Upper lobe of right lung (tissue), 1 donor: Measurements from ENCODE around the gene KCNG4. TPM values are rescaled to one million over a fixed set of nuclear protein-coding genes. Genes with fewer than 3 reads are reported as not detected.

ENCODE experiments used
- ATAC-seq: fragments of 200-7000 bp; cut with Tn5 transposase; one replicate; pipeline ENCODE4 v1.9.1; 2020; ENCODE audit warnings: mild to moderate bottlenecking, moderate library complexity
- DNase-seq: peaks from one replicate; pipeline ENCODE4 v3.0.0-alpha.2; 2020
- H3K27ac ChIP-seq: fragments of 200-600 bp; one replicate; pipeline ENCODE4 v1.8.0; 2022
- H3K27me3 ChIP-seq: fragments of 200-600 bp; one replicate; pipeline ENCODE4 v1.8.0; 2022; ENCODE audit warnings: mild to moderate bottlenecking
- H3K36me3 ChIP-seq: fragments of 200-600 bp; one replicate; pipeline ENCODE4 v1.8.0; 2022
- H3K4me1 ChIP-seq: fragments of 200-600 bp; one replicate; pipeline ENCODE4 v1.8.0; 2022
- H3K4me3 ChIP-seq: fragments of 200-600 bp; one replicate; pipeline ENCODE4 v1.8.0; 2022; ENCODE audit warnings: mild to moderate bottlenecking
- H3K9me3 ChIP-seq: fragments of 200-600 bp; one replicate; pipeline ENCODE4 v1.8.0; 2022
- intact Hi-C: fragments of 100-400 bp; cut with DNase I; formaldehyde crosslinking; loops from one replicate; pipeline ENCODE4 v1.11.0; 2022
- total RNA-seq: library from RNA; stranded (reverse); fragmentation: NEBNext Ultra II Directional; extraction: Animal tissue kit (Norgen Biotek cat#: 25700); gene quantifications from one replicate; pipeline ENCODE4 v1.2.1, GENCODE V29; 2021
- TF ChIP-seq, protein P1 (sequence below): fragments of 200-600 bp; IDR thresholded peaks from one replicate; pipeline ENCODE4 v1.8.0; 2022; ENCODE audit warnings: antibody characterized with exemption
- donor health status: DM: no; HTN: yes; CAD: no; lungs with severe emphysema.

Gene KCNG4
- total RNA-seq, 1 donor from 2014 or later, result not detected

DNA sequence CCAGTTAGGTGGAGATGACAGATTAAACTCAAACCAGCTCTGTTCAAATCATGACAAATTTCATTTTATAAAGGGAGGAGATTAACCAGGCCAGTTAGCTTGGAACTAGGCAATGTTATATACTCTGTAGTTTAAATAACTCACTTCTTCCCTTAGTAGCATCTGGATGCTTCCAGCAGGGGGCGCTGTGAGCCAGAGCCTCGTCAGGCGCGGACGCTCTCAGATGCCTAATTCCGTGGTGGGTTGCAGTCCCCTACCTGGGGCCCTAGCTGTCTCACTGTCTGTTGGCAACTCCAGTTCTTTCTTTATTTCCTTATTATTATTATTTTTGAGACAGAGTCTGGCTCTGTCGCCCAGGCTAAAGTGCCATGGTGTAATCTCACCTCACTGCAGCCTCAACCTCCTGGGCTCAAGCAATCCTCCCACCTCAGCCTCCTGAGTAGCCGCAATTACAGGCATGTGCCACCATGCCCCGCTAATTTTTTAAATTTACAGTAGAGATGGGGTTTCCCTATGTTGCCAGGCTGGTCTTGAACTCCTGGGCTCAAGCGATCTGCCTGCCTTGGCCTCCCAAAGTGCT is 37.5 kb upstream of the KCNG4 start:
- no peaks in the 10 kb centered on the region for H3K4me1 ChIP-seq
- intact Hi-C loops, result loop anchor here (10.0 kb wide), 1 partner anchor 207 kb away; no protein-coding TSS in a partner anchor
- H3K27ac ChIP-seq, result no peak overlapping the region

DNA sequence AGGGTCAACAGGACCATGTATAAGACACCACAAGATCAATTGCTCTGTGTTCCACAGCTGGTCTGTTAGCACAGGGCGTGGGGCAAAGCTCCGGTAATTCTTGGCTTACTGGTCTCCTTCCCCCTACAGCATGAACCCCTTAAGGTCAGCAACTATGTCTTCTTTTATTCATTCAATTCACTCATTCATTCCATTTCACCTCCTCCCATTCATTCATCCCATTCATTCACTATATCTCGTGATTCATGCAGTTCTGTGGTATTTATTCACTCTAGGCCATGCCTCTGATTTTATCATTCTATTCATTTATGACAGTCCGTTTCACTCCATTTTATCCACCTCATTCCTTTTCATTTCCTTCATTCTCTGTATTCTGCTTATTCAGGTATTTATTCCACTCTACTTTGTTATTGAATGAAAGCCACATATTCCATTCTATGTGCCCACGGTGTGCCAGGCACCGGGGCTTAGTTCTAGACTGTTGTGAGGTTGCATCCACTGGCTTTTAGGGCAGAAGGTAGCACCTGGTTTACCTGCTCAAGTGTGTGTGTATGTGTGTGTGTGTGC is 35.9 kb upstream of the KCNG4 start:
- Histone ChIP-seq H3K36me3 (no peaks in the 10 kb centered on the region), H3K9me3 (no peaks in the 10 kb centered on the region), H3K4me1 (no peaks in the 10 kb centered on the region), H3K27ac (no peak overlapping the region), H3K4me3 (no peak overlapping the region), H3K27me3 (no peaks in the 10 kb centered on the region)
- TF ChIP-seq, protein P1, sequence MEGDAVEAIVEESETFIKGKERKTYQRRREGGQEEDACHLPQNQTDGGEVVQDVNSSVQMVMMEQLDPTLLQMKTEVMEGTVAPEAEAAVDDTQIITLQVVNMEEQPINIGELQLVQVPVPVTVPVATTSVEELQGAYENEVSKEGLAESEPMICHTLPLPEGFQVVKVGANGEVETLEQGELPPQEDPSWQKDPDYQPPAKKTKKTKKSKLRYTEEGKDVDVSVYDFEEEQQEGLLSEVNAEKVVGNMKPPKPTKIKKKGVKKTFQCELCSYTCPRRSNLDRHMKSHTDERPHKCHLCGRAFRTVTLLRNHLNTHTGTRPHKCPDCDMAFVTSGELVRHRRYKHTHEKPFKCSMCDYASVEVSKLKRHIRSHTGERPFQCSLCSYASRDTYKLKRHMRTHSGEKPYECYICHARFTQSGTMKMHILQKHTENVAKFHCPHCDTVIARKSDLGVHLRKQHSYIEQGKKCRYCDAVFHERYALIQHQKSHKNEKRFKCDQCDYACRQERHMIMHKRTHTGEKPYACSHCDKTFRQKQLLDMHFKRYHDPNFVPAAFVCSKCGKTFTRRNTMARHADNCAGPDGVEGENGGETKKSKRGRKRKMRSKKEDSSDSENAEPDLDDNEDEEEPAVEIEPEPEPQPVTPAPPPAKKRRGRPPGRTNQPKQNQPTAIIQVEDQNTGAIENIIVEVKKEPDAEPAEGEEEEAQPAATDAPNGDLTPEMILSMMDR, result no peak
- ATAC-seq, result no peak
- intact Hi-C loops, result loop anchor here (10.0 kb wide), 1 partner anchor 209 kb away; no protein-coding TSS in a partner anchor
- DNase-seq, result no peak

More for the DNA sequence above, 37.5 kb upstream of the KCNG4 start:
- no peak overlapping the region for H3K4me3 ChIP-seq
- ATAC-seq (peak; percentile 87), DNase-seq (peak; percentile 81)
- no peaks in the 10 kb centered on the region for H3K27me3 ChIP-seq
- no peaks in the 10 kb centered on the region for H3K36me3 ChIP-seq
- H3K9me3 ChIP-seq, result no peaks in the 10 kb centered on the region
- TF ChIP-seq, protein P1, result peak; percentile 94

- DNase-seq, result no peak
Observed at GRCh38 chr16:84274515-84274914, 34.7 kb upstream of the KCNG4 start.

DNA sequence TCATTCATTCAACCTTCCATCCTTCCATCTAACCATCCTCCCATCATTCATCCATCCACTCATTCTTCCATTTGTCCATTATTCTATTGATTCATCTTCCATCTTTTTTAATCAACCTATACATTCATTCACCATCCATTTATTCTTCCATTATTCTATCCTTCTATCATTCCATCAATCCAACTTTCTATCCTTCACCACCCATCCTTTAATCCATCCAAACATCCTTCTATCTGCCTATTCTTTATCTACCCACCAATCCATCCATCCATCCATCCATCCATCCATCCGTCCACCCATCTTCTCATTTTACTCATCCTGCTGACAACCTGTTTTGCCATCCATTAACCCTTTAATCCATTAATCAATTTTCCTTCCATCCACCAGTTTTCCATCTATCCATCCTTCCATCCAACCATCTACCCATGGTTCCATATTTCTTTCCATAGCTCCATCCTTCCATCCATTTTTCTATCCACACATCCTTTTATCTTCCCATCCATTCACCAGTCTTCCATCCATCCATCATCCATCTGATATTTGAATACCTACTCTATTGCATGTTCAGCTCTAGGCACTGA is 33.0 kb upstream of the KCNG4 start:
- ATAC-seq, result no peak
- Histone ChIP-seq H3K36me3 (no peaks in the 10 kb centered on the region), H3K9me3 (no peaks in the 10 kb centered on the region), H3K27me3 (no peaks in the 10 kb centered on the region), H3K27ac (no peak overlapping the region), H3K4me1 (no peaks in the 10 kb centered on the region), H3K4me3 (no peak overlapping the region)
- intact Hi-C loops, result loop anchor here (10.0 kb wide), 1 partner anchor 212 kb away; no protein-coding TSS in a partner anchor
- no peak for DNase-seq
- TF ChIP-seq, protein P1, result no peak

More at GRCh38 chr16:84274515-84274914, 34.7 kb upstream of the KCNG4 start:
- H3K4me1 ChIP-seq, result no peaks in the 10 kb centered on the region
- H3K27ac ChIP-seq, result no peak overlapping the region
- TF ChIP-seq, protein P1, result no peak
- H3K9me3 ChIP-seq, result no peaks in the 10 kb centered on the region
- intact Hi-C loops, result loop anchor here (10.0 kb wide), 1 partner anchor 210 kb away; no protein-coding TSS in a partner anchor
- no peak overlapping the region for H3K4me3 ChIP-seq
- no peaks in the 10 kb centered on the region for H3K36me3 ChIP-seq
- ATAC-seq, result no peak
- H3K27me3 ChIP-seq, result no peaks in the 10 kb centered on the region

GRCh38 chr16:84271866-84272265 is 32.1 kb upstream of the KCNG4 start:
- intact Hi-C loops, result loop anchor here (10.0 kb wide), 1 partner anchor 213 kb away; no protein-coding TSS in a partner anchor
- H3K4me3 ChIP-seq, result no peak overlapping the region
- H3K27me3 ChIP-seq, result no peaks in the 10 kb centered on the region
- ATAC-seq, result no peak
- H3K36me3 ChIP-seq, result no peaks in the 10 kb centered on the region
- no peak overlapping the region for H3K27ac ChIP-seq
- TF ChIP-seq, protein P1, result no peak
- no peaks in the 10 kb centered on the region for H3K4me1 ChIP-seq
- no peak for DNase-seq
- H3K9me3 ChIP-seq, result no peaks in the 10 kb centered on the region
